Amniotic epithelial cell (primary cell): Measurements from ENCODE around the gene SLC6A11.

ENCODE experiments used
- DNase-seq: peaks from one replicate; pipeline ENCODE4 v3.0.0-alpha.2; 2010; ENCODE audit warnings: low read depth

SLC6A11 gene

GRCh38 chr3:10981031-10981430, 165.0 kb downstream of the SLC6A11 start:
- DNase-seq = no peak

GRCh38 chr3:10981961-10982360, 165.9 kb downstream of the SLC6A11 start:
- DNase-seq = peak; percentile 19

- no peak for DNase-seq
Observed at GRCh38 chr3:10982782-10983181, 166.8 kb downstream of the SLC6A11 start.

GRCh38 chr3:10983219-10983916, 167.3 kb downstream of the SLC6A11 start:
- DNase-seq = peak; percentile 38

- no peak for DNase-seq
Observed at GRCh38 chr3:10984371-10984896, 168.4 kb downstream of the SLC6A11 start.

- no peak for DNase-seq
Observed at GRCh38 chr3:10985181-10985580, 169.2 kb downstream of the SLC6A11 start.

- DNase-seq = no peak
Observed at GRCh38 chr3:10986592-10986991, 170.6 kb downstream of the SLC6A11 start.

GRCh38 chr3:10988001-10988665, 172.1 kb downstream of the SLC6A11 start:
- DNase-seq = no peak

- DNase-seq = no peak
Observed at GRCh38 chr3:10988991-10989484, 173.0 kb downstream of the SLC6A11 start.
